Breast epithelium (tissue), 3 donors: ENCODE measurements around the gene HPD.

Experiments used
- POLR2A ChIP-seq: fragments of 450-650 bp; IDR thresholded peaks from one replicate; pipeline ENCODE4 v1.6.1; 2016; ENCODE audit warnings: antibody characterized with exemption, mild to moderate bottlenecking, moderate library complexity
- POLR2AphosphoS5 ChIP-seq, 3 donors: sonication (generic); formaldehyde crosslinking; IDR thresholded peaks; one replicate each; pipeline ENCODE4 v1.6.1; 2017; ENCODE audit warnings: antibody characterized with exemption in 3 of 3
- TF ChIP-seq, protein P1 (sequence below), 3 donors: fragments of 450-650 bp; IDR thresholded peaks; one replicate each; pipeline ENCODE4 v1.5.1; 2016 to 2017; ENCODE audit warnings: antibody characterized with exemption in 3 of 3, mild to moderate bottlenecking in 3 of 3, moderate library complexity in 3 of 3

GRCh38 chr12:121826318-121827150 is 32.1 kb downstream of the HPD start:
- TF ChIP-seq, protein P1, sequence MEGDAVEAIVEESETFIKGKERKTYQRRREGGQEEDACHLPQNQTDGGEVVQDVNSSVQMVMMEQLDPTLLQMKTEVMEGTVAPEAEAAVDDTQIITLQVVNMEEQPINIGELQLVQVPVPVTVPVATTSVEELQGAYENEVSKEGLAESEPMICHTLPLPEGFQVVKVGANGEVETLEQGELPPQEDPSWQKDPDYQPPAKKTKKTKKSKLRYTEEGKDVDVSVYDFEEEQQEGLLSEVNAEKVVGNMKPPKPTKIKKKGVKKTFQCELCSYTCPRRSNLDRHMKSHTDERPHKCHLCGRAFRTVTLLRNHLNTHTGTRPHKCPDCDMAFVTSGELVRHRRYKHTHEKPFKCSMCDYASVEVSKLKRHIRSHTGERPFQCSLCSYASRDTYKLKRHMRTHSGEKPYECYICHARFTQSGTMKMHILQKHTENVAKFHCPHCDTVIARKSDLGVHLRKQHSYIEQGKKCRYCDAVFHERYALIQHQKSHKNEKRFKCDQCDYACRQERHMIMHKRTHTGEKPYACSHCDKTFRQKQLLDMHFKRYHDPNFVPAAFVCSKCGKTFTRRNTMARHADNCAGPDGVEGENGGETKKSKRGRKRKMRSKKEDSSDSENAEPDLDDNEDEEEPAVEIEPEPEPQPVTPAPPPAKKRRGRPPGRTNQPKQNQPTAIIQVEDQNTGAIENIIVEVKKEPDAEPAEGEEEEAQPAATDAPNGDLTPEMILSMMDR (IDR thresholded peaks at IDR 0.05): no peak
- TF ChIP-seq POLR2AphosphoS5 (IDR thresholded peaks at IDR 0.05): no peak
- no peak for TF ChIP-seq POLR2A
